ENCODE measurements around the gene LRRC8C.

The LRRC8C gene

DNA sequence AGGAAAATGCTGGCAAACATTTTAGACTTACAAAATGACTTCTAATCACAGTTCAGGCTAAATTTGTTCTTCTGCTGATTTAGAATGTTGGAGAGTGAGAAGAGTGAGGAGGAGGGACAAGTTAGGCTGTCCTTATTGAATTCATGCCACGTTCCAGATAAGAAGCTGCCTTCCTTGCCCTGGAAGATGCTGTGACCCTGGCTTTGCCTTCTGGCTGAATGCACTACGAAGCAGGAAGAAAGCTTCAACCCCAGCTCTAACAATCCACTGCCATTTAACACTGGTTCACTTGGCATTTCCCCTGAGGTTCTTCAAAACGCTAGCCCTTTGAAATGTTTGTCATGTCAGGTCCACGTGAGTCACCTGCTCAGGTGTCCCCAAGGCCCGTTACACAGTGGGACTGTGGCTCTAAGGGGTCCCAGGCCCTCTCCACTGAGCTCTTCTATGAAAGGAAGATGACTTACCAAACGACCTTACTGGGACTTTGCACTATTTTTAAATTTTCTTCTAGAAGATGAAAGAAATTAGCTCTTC is 30.0 kb upstream of the LRRC8C start:
- Mint-ChIP-seq H3K9me3 (no peaks in the 10 kb centered on the region), H3K36me3 (ENCODE audit: low read depth) (peaks cover 60% of the 10 kb centered on the region), H3K27ac (peak overlapping the region; percentile 100), H3K4me3 (peak overlapping the region; percentile 59), H3K4me1 (ENCODE audit: low read depth) (peaks cover 99% of the 10 kb centered on the region), H3K27me3 (no peaks in the 10 kb centered on the region)
- peak; percentile 56 for DNase-seq

DNA sequence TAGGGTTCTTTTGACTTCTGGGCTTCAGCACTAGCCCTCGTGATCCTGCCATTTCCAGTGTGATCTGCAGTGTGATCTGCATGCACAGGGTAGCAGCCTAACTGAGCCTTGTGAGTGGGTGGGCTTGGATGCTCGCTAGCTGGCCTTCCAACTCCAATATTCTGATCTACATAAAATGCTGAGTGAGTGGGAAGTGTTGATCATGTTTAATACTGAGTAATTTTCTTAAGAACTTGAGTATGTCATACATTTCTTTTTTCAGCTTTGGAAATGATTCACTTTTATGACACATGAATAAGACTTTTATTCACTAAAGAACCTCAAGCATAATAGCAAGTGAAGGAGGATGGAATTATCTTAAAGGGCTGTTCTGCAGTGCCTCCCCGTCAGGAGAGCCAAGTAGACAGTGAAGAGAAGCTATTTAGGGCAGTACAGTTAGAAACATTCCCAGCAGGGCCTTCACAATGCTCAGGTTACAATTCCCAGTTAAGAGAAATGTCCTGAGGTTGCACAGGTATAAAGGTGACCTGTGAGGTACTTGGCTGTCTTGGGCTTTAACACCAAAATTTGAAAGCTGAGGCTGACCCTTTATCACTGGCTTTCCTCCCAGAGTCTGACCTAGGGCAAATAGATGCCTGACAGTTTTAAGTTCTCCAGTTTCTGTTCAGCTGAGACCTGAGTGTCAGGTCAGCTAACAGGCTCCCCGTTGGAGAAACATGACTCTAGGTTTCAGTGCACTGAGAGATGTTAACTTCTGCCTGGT is 29.1 kb upstream of the LRRC8C start:
- H3K9me3 Mint-ChIP-seq: no peaks in the 10 kb centered on the region
- no peaks in the 10 kb centered on the region for H3K27me3 Mint-ChIP-seq
- DNase-seq: peak; percentile 77
- peak overlapping the region; percentile 79 for H3K4me3 Mint-ChIP-seq
- H3K4me1 Mint-ChIP-seq (ENCODE audit: low read depth): peaks cover 99% of the 10 kb centered on the region
- peaks cover 53% of the 10 kb centered on the region for H3K36me3 Mint-ChIP-seq (ENCODE audit: low read depth)
- H3K27ac Mint-ChIP-seq: peak overlapping the region; percentile 100

GRCh38 chr1:89604414-89604735 is 28.5 kb upstream of the LRRC8C start:
- H3K9me3 Mint-ChIP-seq: no peaks in the 10 kb centered on the region
- H3K4me1 Mint-ChIP-seq (ENCODE audit: low read depth): peaks cover 99% of the 10 kb centered on the region
- no peaks in the 10 kb centered on the region for H3K27me3 Mint-ChIP-seq
- DNase-seq: peak; percentile 65
- peak overlapping the region; percentile 79 for H3K4me3 Mint-ChIP-seq
- H3K36me3 Mint-ChIP-seq (ENCODE audit: low read depth): peaks cover 54% of the 10 kb centered on the region
- peak overlapping the region; percentile 100 for H3K27ac Mint-ChIP-seq

DNA sequence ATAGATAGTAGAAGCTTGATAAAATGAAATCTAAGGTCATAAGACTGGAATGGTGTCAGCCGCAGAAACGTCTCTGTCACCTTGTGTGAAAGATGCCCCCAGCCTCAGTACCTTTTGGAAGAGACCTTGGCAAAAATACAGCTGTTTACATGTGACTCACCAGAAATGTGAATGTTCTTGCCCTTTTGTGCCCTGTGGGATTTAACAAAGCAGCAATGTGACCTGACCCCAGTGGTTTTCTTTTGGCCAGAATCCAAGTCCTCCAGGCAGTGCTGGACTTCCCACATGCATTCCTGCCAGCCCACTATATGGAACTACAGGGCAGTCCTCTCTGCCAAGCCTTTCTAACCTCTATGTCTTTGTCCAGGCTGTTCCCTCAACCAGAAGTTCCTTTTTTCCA is 27.2 kb upstream of the LRRC8C start:
- H3K4me3 Mint-ChIP-seq: peak overlapping the region; percentile 79
- no peaks in the 10 kb centered on the region for H3K27me3 Mint-ChIP-seq
- H3K27ac Mint-ChIP-seq: peak overlapping the region; percentile 100
- H3K36me3 Mint-ChIP-seq (ENCODE audit: low read depth): peaks cover 47% of the 10 kb centered on the region
- H3K4me1 Mint-ChIP-seq (ENCODE audit: low read depth): peaks cover 98% of the 10 kb centered on the region
- DNase-seq: no peak
- no peaks in the 10 kb centered on the region for H3K9me3 Mint-ChIP-seq

GRCh38 chr1:89606227-89606980 is 26.5 kb upstream of the LRRC8C start:
- H3K9me3 Mint-ChIP-seq: no peaks in the 10 kb centered on the region
- no peaks in the 10 kb centered on the region for H3K27me3 Mint-ChIP-seq
- H3K4me3 Mint-ChIP-seq: peak overlapping the region; percentile 79
- peaks cover 98% of the 10 kb centered on the region for H3K4me1 Mint-ChIP-seq (ENCODE audit: low read depth)
- peaks cover 41% of the 10 kb centered on the region for H3K36me3 Mint-ChIP-seq (ENCODE audit: low read depth)
- DNase-seq: no peak
- peak overlapping the region; percentile 100 for H3K27ac Mint-ChIP-seq

DNA sequence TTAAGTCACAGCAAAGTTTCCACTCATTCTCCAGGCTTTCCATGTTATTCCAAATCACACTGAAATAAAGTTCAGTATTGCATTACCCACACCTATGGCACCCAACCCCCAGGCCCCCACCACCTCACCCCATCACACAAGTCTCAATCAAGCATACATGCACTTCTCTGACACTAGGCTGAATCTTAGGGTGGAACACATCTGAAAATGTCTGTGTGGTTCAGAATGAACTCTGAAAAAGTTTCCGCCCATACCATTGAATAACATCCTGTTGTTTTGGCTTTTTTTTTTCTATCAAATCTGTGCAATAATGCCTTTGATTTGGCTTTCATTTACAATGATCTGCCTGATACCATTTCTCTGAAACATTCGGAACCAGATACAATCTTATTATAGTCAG is 25.8 kb upstream of the LRRC8C start:
- Mint-ChIP-seq H3K27ac (peak overlapping the region; percentile 100), H3K4me3 (peak overlapping the region; percentile 79), H3K27me3 (no peaks in the 10 kb centered on the region), H3K36me3 (ENCODE audit: low read depth) (peaks cover 37% of the 10 kb centered on the region), H3K4me1 (ENCODE audit: low read depth) (peaks cover 96% of the 10 kb centered on the region), H3K9me3 (no peaks in the 10 kb centered on the region)
- DNase-seq: no peak

- DNase-seq: no peak
- Mint-ChIP-seq H3K4me3 (peak overlapping the region; percentile 79), H3K27ac (peak overlapping the region; percentile 100), H3K4me1 (ENCODE audit: low read depth) (peaks cover 97% of the 10 kb centered on the region), H3K9me3 (no peaks in the 10 kb centered on the region), H3K27me3 (no peaks in the 10 kb centered on the region), H3K36me3 (ENCODE audit: low read depth) (peaks cover 37% of the 10 kb centered on the region)
These were observed 25.2 kb upstream of the LRRC8C start for GRCh38 chr1:89607586-89608318.

- H3K27ac Mint-ChIP-seq: peak overlapping the region; percentile 100
These were observed 24.5 kb upstream of the LRRC8C start for GRCh38 chr1:89608319-89608983.

GRCh38 chr1:89608984-89609725 is 23.8 kb upstream of the LRRC8C start:
- Mint-ChIP-seq H3K36me3 (ENCODE audit: low read depth) (peaks cover 31% of the 10 kb centered on the region), H3K4me1 (ENCODE audit: low read depth) (peaks cover 95% of the 10 kb centered on the region)
- peak; percentile 75 for DNase-seq

More at GRCh38 chr1:89608319-89608983, 24.5 kb upstream of the LRRC8C start:
- peak overlapping the region; percentile 79 for H3K4me3 Mint-ChIP-seq
- peaks cover 96% of the 10 kb centered on the region for H3K4me1 Mint-ChIP-seq (ENCODE audit: low read depth)
- peaks cover 31% of the 10 kb centered on the region for H3K36me3 Mint-ChIP-seq (ENCODE audit: low read depth)
- H3K9me3 Mint-ChIP-seq: no peaks in the 10 kb centered on the region
- DNase-seq: peak; percentile 63
- no peaks in the 10 kb centered on the region for H3K27me3 Mint-ChIP-seq

GRCh38 chr1:89609781-89610456 is 23.0 kb upstream of the LRRC8C start:
- H3K4me1 Mint-ChIP-seq (ENCODE audit: low read depth): peaks cover 95% of the 10 kb centered on the region
- H3K36me3 Mint-ChIP-seq (ENCODE audit: low read depth): peaks cover 30% of the 10 kb centered on the region
- H3K27ac Mint-ChIP-seq: peak overlapping the region; percentile 100
- H3K9me3 Mint-ChIP-seq: no peaks in the 10 kb centered on the region
- H3K27me3 Mint-ChIP-seq: no peaks in the 10 kb centered on the region
- peak; percentile 66 for DNase-seq
- peak overlapping the region; percentile 79 for H3K4me3 Mint-ChIP-seq

More at GRCh38 chr1:89608984-89609725, 23.8 kb upstream of the LRRC8C start:
- Mint-ChIP-seq H3K27ac (peak overlapping the region; percentile 100), H3K27me3 (no peaks in the 10 kb centered on the region), H3K9me3 (no peaks in the 10 kb centered on the region), H3K4me3 (peak overlapping the region; percentile 79)

- Mint-ChIP-seq H3K4me1 (ENCODE audit: low read depth) (peaks cover 95% of the 10 kb centered on the region), H3K27ac (peak overlapping the region; percentile 100), H3K4me3 (peak overlapping the region; percentile 79), H3K9me3 (no peaks in the 10 kb centered on the region), H3K36me3 (ENCODE audit: low read depth) (peaks cover 31% of the 10 kb centered on the region), H3K27me3 (no peaks in the 10 kb centered on the region)
- peak; percentile 61 for DNase-seq
These were observed 22.4 kb upstream of the LRRC8C start for GRCh38 chr1:89610457-89611011.

DNA sequence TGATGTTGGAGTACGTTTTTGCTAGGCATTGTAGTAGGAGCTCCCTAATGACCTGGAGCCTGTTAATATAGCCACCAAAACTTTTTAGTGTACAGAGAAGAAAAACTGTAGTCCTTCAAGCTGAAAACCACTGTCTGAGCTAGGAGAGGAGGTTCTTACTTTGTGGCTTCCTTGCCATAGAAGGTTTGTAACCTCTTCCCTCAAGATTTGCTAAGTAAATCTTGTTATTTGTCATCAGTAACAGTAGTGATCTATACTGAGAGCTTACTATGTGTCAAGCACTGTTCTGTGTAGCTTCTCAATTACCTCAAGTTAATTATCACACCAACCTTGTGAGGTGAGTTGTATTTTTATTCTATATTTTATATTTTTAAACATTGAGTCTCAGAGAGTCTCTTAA is 21.2 kb upstream of the LRRC8C start:
- Mint-ChIP-seq H3K4me1 (ENCODE audit: low read depth) (peaks cover 95% of the 10 kb centered on the region), H3K27ac (peak overlapping the region; percentile 100), H3K36me3 (ENCODE audit: low read depth) (peaks cover 39% of the 10 kb centered on the region), H3K4me3 (peak overlapping the region; percentile 67), H3K9me3 (no peaks in the 10 kb centered on the region), H3K27me3 (no peaks in the 10 kb centered on the region)
- no peak for DNase-seq

DNA sequence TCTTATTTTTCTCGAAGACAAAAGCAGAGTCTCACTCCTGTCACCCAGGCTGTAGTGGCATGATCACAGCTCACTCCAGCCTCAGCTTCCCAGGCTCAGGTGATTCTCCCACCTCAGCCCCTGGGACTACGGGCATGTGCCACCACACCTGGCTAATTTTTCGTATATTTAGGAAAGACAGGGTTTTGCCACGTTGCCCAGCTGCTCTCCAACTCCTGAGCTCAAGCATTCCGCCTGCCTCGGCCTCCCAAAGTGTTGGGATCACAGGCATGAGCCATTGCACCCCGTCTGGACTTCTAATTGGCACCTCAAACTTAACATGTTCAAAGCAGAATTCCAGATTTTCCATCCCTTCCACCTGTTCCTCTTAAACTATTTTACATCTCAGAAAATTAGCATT is 19.0 kb upstream of the LRRC8C start:
- Mint-ChIP-seq H3K27ac (peak overlapping the region; percentile 18), H3K36me3 (ENCODE audit: low read depth) (peaks cover 58% of the 10 kb centered on the region), H3K4me1 (ENCODE audit: low read depth) (peaks cover 92% of the 10 kb centered on the region), H3K27me3 (no peaks in the 10 kb centered on the region), H3K4me3 (no peak overlapping the region), H3K9me3 (peaks cover 16% of the 10 kb centered on the region)
- DNase-seq: no peak
